ENCODE data around the gene APOE. TPM values are rescaled to one million over a fixed set of nuclear protein-coding genes. Genes with fewer than 3 reads are reported as not detected.

APOE gene
- total RNA-seq, 2 donors from 2014 or later: 2,216 to 2,598 TPM

DNA sequence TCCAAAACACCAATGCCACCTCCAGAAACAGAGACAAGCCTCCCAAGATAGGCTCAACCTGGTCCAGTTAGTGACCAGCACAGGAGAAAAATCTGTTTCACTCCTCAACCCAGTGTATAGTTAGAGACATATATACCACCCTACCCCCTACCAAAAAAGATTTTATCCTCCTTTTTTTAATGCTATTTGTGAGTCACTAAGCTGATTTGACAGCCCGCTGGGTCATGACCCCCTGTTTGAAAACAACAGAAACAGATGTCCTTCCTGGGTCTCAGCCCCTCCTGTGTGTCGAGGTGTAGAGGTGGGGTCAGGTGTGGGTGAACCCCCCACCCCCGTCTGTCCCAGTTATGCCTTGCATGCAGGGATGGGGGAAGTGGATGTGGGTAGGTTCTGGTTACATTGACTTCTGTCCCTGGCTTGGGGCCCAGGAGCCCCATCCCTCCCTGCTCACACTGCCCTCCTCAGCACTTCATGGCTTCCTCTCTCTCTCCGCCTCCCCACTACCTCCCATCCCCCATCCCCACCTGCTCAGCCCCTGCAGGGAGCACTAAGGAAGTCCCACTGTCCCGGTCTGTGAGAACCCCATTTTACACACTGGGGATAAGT lies 28.6 kb upstream of the APOE start:
- H3K27ac ChIP-seq (ENCODE audit: low read depth, low read length): no peak overlapping the region
- no peaks in the 10 kb centered on the region for H3K4me1 Mint-ChIP-seq
- no peaks in the 10 kb centered on the region for H3K9me3 ChIP-seq (ENCODE audit: control insufficient read depth, low read length)
- H3K27me3 Mint-ChIP-seq (ENCODE audit: insufficient read depth): no peaks in the 10 kb centered on the region
- WGBS, 2 experiments (ENCODE audit: insufficient coverage in 1 of 2, insufficient read length in 1 of 2): 90% methylated on average over 2 to 5 of the region's 5 CpGs
- H3K27me3 ChIP-seq (ENCODE audit: control insufficient read depth, insufficient read depth, low read length, poor library complexity, severe bottlenecking): no peaks in the 10 kb centered on the region
- H3K36me3 ChIP-seq (ENCODE audit: control insufficient read depth, insufficient read depth, low read length): peaks cover 62% of the 10 kb centered on the region
- TF ChIP-seq, protein P1, sequence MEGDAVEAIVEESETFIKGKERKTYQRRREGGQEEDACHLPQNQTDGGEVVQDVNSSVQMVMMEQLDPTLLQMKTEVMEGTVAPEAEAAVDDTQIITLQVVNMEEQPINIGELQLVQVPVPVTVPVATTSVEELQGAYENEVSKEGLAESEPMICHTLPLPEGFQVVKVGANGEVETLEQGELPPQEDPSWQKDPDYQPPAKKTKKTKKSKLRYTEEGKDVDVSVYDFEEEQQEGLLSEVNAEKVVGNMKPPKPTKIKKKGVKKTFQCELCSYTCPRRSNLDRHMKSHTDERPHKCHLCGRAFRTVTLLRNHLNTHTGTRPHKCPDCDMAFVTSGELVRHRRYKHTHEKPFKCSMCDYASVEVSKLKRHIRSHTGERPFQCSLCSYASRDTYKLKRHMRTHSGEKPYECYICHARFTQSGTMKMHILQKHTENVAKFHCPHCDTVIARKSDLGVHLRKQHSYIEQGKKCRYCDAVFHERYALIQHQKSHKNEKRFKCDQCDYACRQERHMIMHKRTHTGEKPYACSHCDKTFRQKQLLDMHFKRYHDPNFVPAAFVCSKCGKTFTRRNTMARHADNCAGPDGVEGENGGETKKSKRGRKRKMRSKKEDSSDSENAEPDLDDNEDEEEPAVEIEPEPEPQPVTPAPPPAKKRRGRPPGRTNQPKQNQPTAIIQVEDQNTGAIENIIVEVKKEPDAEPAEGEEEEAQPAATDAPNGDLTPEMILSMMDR (conservative IDR thresholded peaks at IDR 0.05): no peak
- H3K4me1 ChIP-seq (ENCODE audit: control insufficient read depth, insufficient read depth, low read length): no peaks in the 10 kb centered on the region
- H3K4me3 ChIP-seq (ENCODE audit: low read length): no peak overlapping the region
- H3K9me3 Mint-ChIP-seq: no peaks in the 10 kb centered on the region
- no peak overlapping the region for H3K9ac ChIP-seq (ENCODE audit: extremely low read depth, low read length, poor library complexity, severe bottlenecking)
- peak overlapping the region; percentile 41 for H3K27ac Mint-ChIP-seq
- DNase-seq: no peak
- H3K4me3 Mint-ChIP-seq: no peak overlapping the region
- H3K36me3 Mint-ChIP-seq (ENCODE audit: low read depth): peaks cover 68% of the 10 kb centered on the region

DNA sequence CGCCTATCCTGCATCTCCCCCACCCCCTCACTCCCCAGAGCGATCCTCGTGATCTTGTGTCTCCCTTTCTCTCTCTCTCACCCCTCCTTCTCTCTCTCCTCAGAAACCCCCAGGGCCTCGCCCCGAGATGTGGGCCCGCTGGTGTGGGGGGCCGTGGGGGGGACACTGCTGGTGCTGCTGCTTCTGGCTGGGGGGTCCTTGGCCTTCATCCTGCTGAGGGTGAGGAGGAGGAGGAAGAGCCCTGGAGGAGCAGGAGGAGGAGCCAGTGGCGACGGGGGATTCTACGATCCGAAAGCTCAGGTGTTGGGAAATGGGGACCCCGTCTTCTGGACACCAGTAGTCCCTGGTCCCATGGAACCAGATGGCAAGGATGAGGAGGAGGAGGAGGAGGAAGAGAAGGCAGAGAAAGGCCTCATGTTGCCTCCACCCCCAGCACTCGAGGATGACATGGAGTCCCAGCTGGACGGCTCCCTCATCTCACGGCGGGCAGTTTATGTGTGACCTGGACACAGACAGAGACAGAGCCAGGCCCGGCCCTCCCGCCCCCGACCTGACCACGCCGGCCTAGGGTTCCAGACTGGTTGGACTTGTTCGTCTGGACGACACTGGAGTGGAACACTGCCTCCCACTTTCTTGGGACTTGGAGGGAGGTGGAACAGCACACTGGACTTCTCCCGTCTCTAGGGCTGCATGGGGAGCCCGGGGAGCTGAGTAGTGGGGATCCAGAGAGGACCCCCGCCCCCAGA lies 27.3 kb upstream of the APOE start:
- H3K9ac ChIP-seq (ENCODE audit: extremely low read depth, low read length, poor library complexity, severe bottlenecking): no peak overlapping the region
- 95 to 96% methylated on average over 12 to 26 of the region's 26 CpGs for WGBS, 2 experiments (ENCODE audit: insufficient coverage in 1 of 2, insufficient read length in 1 of 2)
- no peaks in the 10 kb centered on the region for H3K9me3 ChIP-seq (ENCODE audit: control insufficient read depth, low read length)
- Mint-ChIP-seq H3K27ac (no peak overlapping the region), H3K36me3 (ENCODE audit: low read depth) (peaks cover 62% of the 10 kb centered on the region), H3K9me3 (no peaks in the 10 kb centered on the region), H3K4me1 (no peaks in the 10 kb centered on the region), H3K4me3 (no peak overlapping the region), H3K27me3 (ENCODE audit: insufficient read depth) (no peaks in the 10 kb centered on the region)
- TF ChIP-seq, protein P1 (conservative IDR thresholded peaks at IDR 0.05): no peak
- peaks cover 51% of the 10 kb centered on the region for H3K36me3 ChIP-seq (ENCODE audit: control insufficient read depth, insufficient read depth, low read length)
- no peaks in the 10 kb centered on the region for H3K27me3 ChIP-seq (ENCODE audit: control insufficient read depth, insufficient read depth, low read length, poor library complexity, severe bottlenecking)
- H3K27ac ChIP-seq (ENCODE audit: low read depth, low read length): no peak overlapping the region
- DNase-seq: no peak
- H3K4me1 ChIP-seq (ENCODE audit: control insufficient read depth, insufficient read depth, low read length): no peaks in the 10 kb centered on the region
- H3K4me3 ChIP-seq (ENCODE audit: low read length): no peak overlapping the region

DNA sequence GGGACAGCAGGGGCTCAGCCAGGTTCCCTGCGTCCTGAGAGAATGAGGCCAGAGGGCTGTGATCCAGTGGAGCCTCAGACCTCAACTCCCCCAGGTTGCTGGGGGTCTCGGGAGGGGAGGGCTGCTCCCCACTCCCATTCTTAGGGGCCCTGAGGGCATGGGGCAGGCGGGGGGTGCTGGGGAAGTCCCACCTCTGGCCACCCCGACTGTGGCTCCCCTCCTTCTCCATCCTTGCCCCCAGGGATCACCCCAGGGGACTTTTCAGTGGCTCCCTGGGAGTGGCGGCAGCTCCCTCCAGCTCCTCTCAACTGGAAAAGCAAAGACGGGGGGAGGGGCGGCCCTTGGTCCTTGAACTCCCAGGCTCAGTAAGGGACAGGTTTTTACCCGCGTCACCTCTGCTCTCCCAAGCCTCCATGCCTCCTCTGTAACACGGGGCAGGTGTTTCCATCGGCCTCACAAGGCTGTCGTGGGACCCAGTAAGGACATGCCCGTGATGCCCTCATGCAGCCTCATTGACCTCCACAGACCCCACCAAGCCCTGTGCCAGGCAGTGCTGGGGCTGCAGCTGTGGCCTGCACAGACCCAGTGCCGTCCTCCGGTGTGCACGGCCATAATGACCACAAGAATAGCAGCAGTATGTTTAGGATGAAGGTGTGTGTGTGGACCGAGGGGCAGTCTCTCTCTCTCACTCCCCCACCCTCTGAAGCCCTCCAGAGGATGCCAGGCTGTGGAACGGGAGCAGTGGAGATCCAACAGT lies 26.1 kb upstream of the APOE start:
- TF ChIP-seq, protein P1 (conservative IDR thresholded peaks at IDR 0.05): no peak
- no peaks in the 10 kb centered on the region for H3K4me1 Mint-ChIP-seq
- H3K4me3 ChIP-seq (ENCODE audit: low read length): no peak overlapping the region
- no peak for DNase-seq
- peak overlapping the region; percentile 42 for H3K27ac Mint-ChIP-seq
- no peak overlapping the region for H3K9ac ChIP-seq (ENCODE audit: extremely low read depth, low read length, poor library complexity, severe bottlenecking)
- H3K9me3 Mint-ChIP-seq: no peaks in the 10 kb centered on the region
- H3K4me3 Mint-ChIP-seq: no peak overlapping the region
- H3K27me3 Mint-ChIP-seq (ENCODE audit: insufficient read depth): no peaks in the 10 kb centered on the region
- no peaks in the 10 kb centered on the region for H3K9me3 ChIP-seq (ENCODE audit: control insufficient read depth, low read length)
- peaks cover 46% of the 10 kb centered on the region for H3K36me3 ChIP-seq (ENCODE audit: control insufficient read depth, insufficient read depth, low read length)
- H3K4me1 ChIP-seq (ENCODE audit: control insufficient read depth, insufficient read depth, low read length): no peaks in the 10 kb centered on the region
- H3K27me3 ChIP-seq (ENCODE audit: control insufficient read depth, insufficient read depth, low read length, poor library complexity, severe bottlenecking): no peaks in the 10 kb centered on the region
- WGBS, 2 experiments (ENCODE audit: insufficient coverage in 1 of 2, insufficient read length in 1 of 2): 92 to 100% methylated on average over 7 to 15 of the region's 18 CpGs
- H3K36me3 Mint-ChIP-seq (ENCODE audit: low read depth): peaks cover 60% of the 10 kb centered on the region
- H3K27ac ChIP-seq (ENCODE audit: low read depth, low read length): no peak overlapping the region
